Measurements from ENCODE around the gene CPVL. TPM values are rescaled to one million over a fixed set of nuclear protein-coding genes. Genes with fewer than 3 reads are reported as not detected.

Gene CPVL
- total RNA-seq, 1 experiment from 2014 or later: 10.3 TPM

DNA sequence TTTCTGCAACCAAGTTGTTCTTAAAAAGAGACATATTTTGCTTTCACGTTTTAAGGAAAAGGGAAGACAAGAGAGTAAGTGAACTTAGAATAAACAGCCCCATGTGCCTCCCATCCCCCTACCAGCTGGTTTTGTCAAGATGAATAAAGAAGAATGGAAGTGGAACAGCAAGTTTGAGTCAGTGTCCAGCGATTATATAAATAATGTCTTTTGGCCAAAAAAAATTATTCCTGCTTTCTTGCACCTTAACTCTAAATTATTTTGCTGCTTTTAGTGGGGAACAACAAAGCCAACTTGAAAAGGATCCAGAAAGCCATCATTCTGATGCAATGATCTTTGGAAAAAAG is 105.8 kb downstream of the CPVL start (continued):
- TF ChIP-seq SRF (IDR thresholded peaks at IDR 0.05; ENCODE audit: low read depth): no peak
- no peak for TF ChIP-seq CEBPB (IDR thresholded peaks at IDR 0.05; ENCODE audit: low read depth)

DNA sequence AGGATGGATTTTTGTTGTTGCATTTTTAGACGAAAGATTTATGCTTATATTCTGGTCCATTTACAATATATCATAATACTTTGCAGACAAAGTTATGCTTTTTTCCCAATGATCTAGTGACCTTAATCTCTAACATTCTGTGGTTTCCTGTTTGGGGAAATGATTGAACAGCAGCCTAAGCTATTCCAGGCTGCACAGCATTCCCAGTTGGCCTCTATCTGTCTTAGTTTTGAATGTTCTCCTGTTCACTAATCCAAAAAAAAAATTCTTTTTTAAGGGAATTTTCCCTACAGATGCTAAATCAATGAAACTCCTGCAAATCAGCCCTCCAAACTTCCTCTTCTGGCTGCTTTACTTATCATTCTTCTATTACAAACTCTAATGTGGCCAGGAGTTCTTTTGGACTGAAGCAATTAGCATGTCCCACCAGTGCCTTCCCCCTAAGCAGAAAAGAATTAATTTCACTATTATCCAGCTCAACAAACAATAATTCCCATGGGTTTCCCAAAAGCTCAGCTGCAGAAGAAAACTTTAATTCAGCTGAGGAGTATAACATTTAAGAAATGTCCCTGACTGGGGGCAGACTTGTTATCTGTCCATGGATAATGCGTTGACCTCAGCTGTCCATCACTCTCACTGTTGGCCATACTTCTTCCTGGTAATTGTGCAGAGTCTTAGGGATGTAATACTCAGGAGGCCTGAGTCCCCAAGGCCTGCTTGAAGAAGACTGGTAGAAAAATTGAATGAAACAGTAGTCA is 106.3 kb downstream of the CPVL start:
- no peak overlapping the region for H3K9ac ChIP-seq (ENCODE audit: low read length)
- no peaks in the 10 kb centered on the region for H3K36me3 ChIP-seq (ENCODE audit: control insufficient read depth in 1 of 2, insufficient read depth in 2 of 2, low read length in 2 of 2)
- TF ChIP-seq SP1 (IDR thresholded peaks at IDR 0.05; ENCODE audit: low read depth) (no peak), ZFX (IDR thresholded peaks at IDR 0.05) (no peak), SRF (IDR thresholded peaks at IDR 0.05; ENCODE audit: low read depth) (no peak), SIN3A (IDR thresholded peaks at IDR 0.05; ENCODE audit: low read depth) (no peak), POLR2AphosphoS5 (IDR thresholded peaks at IDR 0.05; ENCODE audit: low read depth, low read length) (no peak), ZNF274 (IDR thresholded peaks at IDR 0.05; ENCODE audit: low read depth, low read length) (no peak), EZH2 (IDR thresholded peaks at IDR 0.05) (no peak), CBX3 (IDR thresholded peaks at IDR 0.05; ENCODE audit: low read depth) (no peak), EZH2phosphoT487 (IDR thresholded peaks at IDR 0.05; ENCODE audit: borderline replicate concordance) (no peak), EGR1 (IDR thresholded peaks at IDR 0.05; ENCODE audit: low read depth) (no peak), RAD21 (IDR thresholded peaks at IDR 0.05; ENCODE audit: low read depth) (no peak), YY1 (IDR thresholded peaks at IDR 0.05; ENCODE audit: extremely low read depth, insufficient replicate concordance, low read depth, low read length) (no peak)
- TF ChIP-seq, protein P1, sequence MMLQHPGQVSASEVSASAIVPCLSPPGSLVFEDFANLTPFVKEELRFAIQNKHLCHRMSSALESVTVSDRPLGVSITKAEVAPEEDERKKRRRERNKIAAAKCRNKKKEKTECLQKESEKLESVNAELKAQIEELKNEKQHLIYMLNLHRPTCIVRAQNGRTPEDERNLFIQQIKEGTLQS (IDR thresholded peaks at IDR 0.05): no peak
- TF ChIP-seq, protein P2, sequence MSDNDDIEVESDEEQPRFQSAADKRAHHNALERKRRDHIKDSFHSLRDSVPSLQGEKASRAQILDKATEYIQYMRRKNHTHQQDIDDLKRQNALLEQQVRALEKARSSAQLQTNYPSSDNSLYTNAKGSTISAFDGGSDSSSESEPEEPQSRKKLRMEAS (IDR thresholded peaks at IDR 0.05): no peak
- H2AFZ ChIP-seq (ENCODE audit: low read depth, low read length, poor library complexity, severe bottlenecking): no peak overlapping the region
- ATAC-seq (no peak), DNase-seq (ENCODE audit: low read depth, low spot score) (no peak)
- no peaks in the 10 kb centered on the region for H3K79me2 ChIP-seq (ENCODE audit: insufficient read depth, low read length)
- no peaks in the 10 kb centered on the region for H3K27me3 ChIP-seq (ENCODE audit: insufficient read depth, low read length)
- BruUV-seq (replicated peaks): no TSS peak
- intact Hi-C loops (cut with micrococcal nuclease): no loop called here
- H3K27ac ChIP-seq (ENCODE audit: low read depth, low read length): no peak overlapping the region
- no peak overlapping the region for H3K4me2 ChIP-seq (ENCODE audit: low read length)
- ChIA-PET POLR2A (no interaction called here), CTCF (no interaction called here), RAD21 (ENCODE audit: low non-redundant PET in 1 of 2, low total read pairs in 2 of 2, uncharacterized antibody in 2 of 2, unreplicated experiment in 2 of 2) (no interaction called here)
- H4K20me1 ChIP-seq (ENCODE audit: insufficient read depth): no peaks in the 10 kb centered on the region
- no peaks in the 10 kb centered on the region for H3K9me3 ChIP-seq (ENCODE audit: control insufficient read depth in 1 of 2, insufficient read depth in 1 of 2, low read depth in 1 of 2, low read length in 2 of 2)
- H3K4me3 ChIP-seq (replicated peaks in 1 of 2; ENCODE audit: low read depth in 1 of 2, low read length in 2 of 2): no peak overlapping the region
- H3K4me1 ChIP-seq (ENCODE audit: control insufficient read depth in 1 of 2, insufficient read depth in 2 of 2, low read length in 2 of 2): peaks cover 0 to 10% of the 10 kb centered on the region in 2 experiments; a peak in 2 of 4 replicates
- no peaks in the 10 kb centered on the region for H3K9me2 ChIP-seq (ENCODE audit: insufficient read depth)
